Omental fat pad (tissue), 4 donors: ENCODE results near the gene OR6K2. TPM values are rescaled to one million over a fixed set of nuclear protein-coding genes. Genes with fewer than 3 reads are reported as not detected.
"Not testable (repeated sequence)": the region's sequence is repeated elsewhere in the genome, so short reads cannot be mapped to it uniquely, and the experiment has no call there.

Source experiments
- ATAC-seq: fragments of 150-250 bp; one replicate; pipeline ENCODE4 v1.9.1; 2016; ENCODE audit warnings: mild to moderate bottlenecking, moderate library complexity; ENCODE audit not compliant: low FRiP score
- DNase-seq: peaks from one replicate; pipeline ENCODE4 v3.0.0-alpha.2; 2019; ENCODE audit warnings: low spot score
- total RNA-seq, 4 donors: library from RNA; depleted of rRNA; stranded (reverse); fragments of >200 nt; gene quantifications; one replicate each; pipeline ENCODE4 v1.1.0, GENCODE V29; 2016
- TF ChIP-seq, protein P1 (sequence below), 3 donors: fragments of 450-650 bp; IDR thresholded peaks; one replicate each; pipeline ENCODE4 v1.5.1; 2016 to 2017; ENCODE audit warnings: antibody characterized with exemption in 3 of 3, mild to moderate bottlenecking in 3 of 3, moderate library complexity in 2 of 3

OR6K2 gene
- total RNA-seq, 4 donors from 2014 or later = not detected

DNA sequence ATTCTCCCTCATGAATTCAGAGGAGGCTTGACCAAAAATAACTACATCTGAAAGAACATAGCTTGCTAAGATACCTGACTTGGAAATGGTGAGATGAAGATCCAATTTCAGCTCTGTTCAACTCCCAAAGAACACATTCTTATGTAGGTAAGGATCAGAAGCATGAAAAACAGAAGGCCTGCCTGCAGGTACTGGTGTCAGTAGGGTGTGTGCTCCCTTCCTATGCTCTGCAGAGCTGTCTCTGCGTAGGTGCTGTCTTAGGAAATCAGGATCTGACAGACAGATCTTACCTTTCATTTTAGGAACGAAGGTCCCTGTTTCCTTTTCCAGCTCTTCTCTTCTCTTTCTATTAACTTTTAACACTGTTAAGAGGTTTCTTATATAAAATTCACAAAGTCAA, 5.6 kb upstream of the OR6K2 start:
- TF ChIP-seq, protein P1, sequence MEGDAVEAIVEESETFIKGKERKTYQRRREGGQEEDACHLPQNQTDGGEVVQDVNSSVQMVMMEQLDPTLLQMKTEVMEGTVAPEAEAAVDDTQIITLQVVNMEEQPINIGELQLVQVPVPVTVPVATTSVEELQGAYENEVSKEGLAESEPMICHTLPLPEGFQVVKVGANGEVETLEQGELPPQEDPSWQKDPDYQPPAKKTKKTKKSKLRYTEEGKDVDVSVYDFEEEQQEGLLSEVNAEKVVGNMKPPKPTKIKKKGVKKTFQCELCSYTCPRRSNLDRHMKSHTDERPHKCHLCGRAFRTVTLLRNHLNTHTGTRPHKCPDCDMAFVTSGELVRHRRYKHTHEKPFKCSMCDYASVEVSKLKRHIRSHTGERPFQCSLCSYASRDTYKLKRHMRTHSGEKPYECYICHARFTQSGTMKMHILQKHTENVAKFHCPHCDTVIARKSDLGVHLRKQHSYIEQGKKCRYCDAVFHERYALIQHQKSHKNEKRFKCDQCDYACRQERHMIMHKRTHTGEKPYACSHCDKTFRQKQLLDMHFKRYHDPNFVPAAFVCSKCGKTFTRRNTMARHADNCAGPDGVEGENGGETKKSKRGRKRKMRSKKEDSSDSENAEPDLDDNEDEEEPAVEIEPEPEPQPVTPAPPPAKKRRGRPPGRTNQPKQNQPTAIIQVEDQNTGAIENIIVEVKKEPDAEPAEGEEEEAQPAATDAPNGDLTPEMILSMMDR (IDR thresholded peaks at IDR 0.05) = no peak
- ATAC-seq (no peak), DNase-seq (no peak)

DNA sequence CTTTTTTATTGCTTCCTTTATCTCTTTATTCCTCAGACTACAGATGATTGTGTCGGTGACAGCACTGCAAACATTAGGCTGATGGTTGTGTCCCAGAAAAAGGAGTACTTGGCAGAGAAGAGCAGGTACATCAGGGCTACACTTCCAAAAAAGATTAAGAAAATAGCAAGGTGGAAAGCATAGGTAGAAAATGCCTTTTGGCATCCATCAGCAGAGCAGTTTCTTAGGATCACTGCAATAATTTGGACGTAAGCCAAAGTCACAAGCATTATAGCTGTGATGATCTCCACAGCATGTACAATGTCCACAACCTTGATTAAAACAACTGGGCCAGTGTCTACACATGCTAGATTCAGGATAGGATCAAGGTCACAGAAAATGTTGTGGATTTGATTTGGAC, 5.9 kb downstream of the OR6K2 start:
- no peak for ATAC-seq
- TF ChIP-seq, protein P1 (IDR thresholded peaks at IDR 0.05) = no peak
- no peak for DNase-seq

DNA sequence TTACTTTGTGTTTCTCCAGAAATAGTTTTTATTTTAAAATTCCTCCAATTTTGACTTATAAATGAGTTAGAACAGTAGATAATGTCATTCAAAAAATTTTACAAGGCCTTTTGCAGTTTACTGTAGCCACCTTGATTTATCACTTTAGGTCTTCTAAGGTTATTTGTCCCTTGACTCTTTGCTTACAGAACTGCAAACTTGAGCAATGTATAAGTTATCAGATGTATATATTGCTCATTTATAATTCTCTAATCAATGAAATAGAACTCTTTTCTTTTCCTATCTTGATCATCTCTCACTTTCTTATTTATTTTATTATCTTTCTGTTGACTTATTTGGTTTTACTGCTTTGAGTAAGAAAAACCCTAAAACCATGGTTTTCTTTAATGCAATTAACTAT, 8.1 kb downstream of the OR6K2 start:
- DNase-seq = no peak
- ATAC-seq = no peak
- TF ChIP-seq, protein P1 (IDR thresholded peaks at IDR 0.05) = no peak

DNA sequence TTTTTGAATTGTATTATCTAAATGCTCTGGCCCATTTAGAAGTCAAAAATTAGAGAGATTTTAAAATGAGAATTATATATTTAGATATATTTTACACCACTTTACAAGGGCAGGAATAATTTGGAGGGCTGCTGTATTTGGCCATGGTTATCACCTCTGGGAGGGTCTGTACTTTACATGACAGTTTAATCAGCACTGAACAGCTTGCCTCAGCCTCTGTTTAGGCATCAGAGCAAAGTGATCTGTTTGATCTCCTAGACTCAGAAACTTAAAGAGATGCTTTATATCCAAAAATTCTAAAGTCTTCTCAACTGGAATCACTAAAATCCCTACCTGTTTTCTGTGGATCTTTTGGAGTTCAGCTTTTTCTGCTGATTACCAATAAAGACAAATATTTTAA, 8.5 kb downstream of the OR6K2 start:
- no peak for ATAC-seq
- TF ChIP-seq, protein P1 (IDR thresholded peaks at IDR 0.05) = no peak
- no peak for DNase-seq

DNA sequence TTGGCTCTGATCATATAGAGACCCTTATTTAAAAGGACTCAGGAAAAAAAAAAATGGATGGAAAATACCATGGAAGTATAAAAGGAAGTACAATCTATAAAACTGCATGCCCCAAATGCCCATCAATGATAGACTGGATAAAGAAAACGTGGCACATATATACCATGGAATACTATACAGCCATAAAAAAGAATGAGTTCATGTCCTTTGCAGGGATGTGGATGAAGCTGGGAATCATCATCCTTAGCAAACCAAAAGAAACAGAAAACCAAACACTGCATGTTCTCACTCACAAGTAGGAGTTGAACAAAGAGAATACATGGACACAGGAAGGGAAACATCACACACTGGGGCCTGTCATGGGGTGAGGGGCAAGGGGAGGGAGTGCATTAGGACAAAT, 9.3 kb downstream of the OR6K2 start:
- DNase-seq, ATAC-seq: not testable (repeated sequence)

DNA sequence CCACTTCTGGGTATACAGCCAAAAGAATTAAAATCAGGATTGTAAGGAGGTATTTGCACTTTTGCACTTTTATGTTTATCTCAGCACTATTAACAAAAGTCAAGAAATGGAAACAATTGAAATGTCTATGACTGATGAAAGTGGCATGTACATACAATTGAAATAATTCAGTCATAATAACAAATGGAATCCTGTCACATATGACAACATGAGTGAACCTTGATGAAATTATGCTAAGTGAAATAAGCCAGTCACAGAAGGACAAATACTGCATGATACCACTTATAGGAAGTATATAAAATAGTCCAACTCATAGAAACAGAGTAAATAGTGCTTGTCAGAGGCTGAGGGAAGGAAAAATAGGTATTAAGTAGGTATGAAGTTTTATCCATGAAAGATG, 10.6 kb downstream of the OR6K2 start:
- no peak for DNase-seq
- TF ChIP-seq, protein P1 (IDR thresholded peaks at IDR 0.05) = no peak
- ATAC-seq = no peak

DNA sequence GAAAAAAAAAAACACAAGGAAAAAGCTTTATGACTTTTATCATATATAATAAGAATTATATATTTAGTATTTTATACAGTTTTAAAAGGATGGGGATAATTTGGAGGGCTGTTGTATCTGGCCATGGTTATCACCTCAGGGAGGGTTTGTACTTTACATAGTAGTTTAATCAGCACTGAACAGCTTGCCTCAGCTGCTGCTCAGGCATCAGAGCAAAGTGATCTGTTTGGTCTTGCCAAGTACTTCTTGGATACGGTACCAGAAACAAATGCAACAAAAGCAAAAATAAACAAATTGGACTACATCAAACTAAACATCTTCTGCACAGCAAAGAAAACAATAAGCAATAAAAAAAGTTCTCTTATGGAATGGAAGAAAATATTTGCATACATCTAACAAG, 11.3 kb downstream of the OR6K2 start:
- TF ChIP-seq, protein P1 (IDR thresholded peaks at IDR 0.05) = no peak
- ATAC-seq (no peak), DNase-seq (no peak)

DNA sequence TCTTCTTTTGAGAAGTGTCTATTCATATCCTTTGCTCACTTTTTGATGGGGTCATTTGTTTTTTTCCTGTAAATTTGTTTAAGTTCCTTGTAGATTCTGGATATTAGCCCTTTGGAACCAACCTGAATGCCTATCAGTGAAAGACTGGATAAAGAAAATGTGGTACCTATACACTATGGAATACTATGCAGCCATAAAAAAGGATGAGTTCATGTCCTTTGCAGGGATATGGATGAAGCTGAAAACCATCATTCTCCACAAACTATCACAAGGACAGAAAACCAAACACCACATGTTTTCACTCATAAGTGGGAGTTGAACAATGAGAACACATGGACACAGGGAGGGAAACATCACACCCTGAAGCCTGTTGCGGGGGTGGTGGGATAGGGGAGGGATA, 12.1 kb downstream of the OR6K2 start:
- DNase-seq, ATAC-seq: not testable (repeated sequence)
